Neutrophil (primary cell): Measurements from ENCODE around the gene ZNF484.
"Not testable (repeated sequence)": the region's sequence is repeated elsewhere in the genome, so short reads cannot be mapped to it uniquely, and the experiment has no call there.

ENCODE experiments used
- H3K27ac ChIP-seq: fragments of 200-600 bp; sonication (generic); 2 replicates; pipeline ENCODE4 v1.5.1; 2016; ENCODE audit warnings: mild to moderate bottlenecking, moderate library complexity
- H3K27me3 ChIP-seq: fragments of 200-600 bp; sonication (generic); 2 replicates; pipeline ENCODE4 v1.6.0; 2016; ENCODE audit warnings: mild to moderate bottlenecking
- H3K36me3 ChIP-seq: fragments of 200-600 bp; sonication (generic); 2 replicates; pipeline ENCODE4 v1.5.1; 2017
- H3K4me1 ChIP-seq, 2 experiments: fragments of 200-600 bp in 1 of 2; sonication (generic) in 1 of 2; 1 replicate in 1 of 2; 2 replicates in 1 of 2; pipeline versions ENCODE4 v1.5.1 to v1.6.1; 2013 to 2016; ENCODE audit warnings: low read depth in 1 of 2, low read length in 1 of 2, mild to moderate bottlenecking in 1 of 2, moderate library complexity in 1 of 2; ENCODE audit not compliant: control insufficient read depth in 1 of 2, insufficient read depth in 1 of 2
- H3K4me3 ChIP-seq, 2 experiments: fragments of 200-600 bp in 1 of 2; sonication (generic) in 1 of 2; 1 replicate in 1 of 2; 2 replicates in 1 of 2; pipeline ENCODE4 v1.5.1; 2013 to 2016; ENCODE audit warnings: low read depth in 1 of 2, low read length in 1 of 2, mild to moderate bottlenecking in 1 of 2, moderate library complexity in 1 of 2
- H3K9me3 ChIP-seq: fragments of 200-600 bp; sonication (generic); 2 replicates; pipeline ENCODE4 v1.5.1; 2016
- TF ChIP-seq, protein P1 (sequence below): fragments of 200-600 bp; sonication (generic); IDR thresholded peaks from 2 replicates; pipeline ENCODE4 v1.5.1; 2016; ENCODE audit warnings: antibody characterized with exemption

The ZNF484 gene

DNA sequence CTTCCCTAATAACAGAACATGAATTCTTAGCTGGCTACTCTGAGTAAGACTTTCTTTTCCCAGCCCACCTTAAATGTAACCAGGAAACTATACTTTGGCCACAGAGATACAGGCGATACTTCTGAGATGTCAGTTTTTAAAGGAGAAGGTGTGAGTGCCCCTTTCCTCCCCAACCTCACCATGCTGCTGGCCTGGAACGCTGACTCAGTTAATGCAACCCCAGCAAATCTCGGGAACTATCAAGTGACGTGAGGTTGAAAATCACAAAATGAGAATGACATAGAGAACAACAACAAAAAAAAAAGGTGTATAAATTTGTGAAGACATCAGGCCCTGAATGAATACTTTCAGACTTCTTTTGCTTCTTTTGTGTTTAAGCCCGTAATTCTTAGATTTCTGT, 13.7 kb downstream of the ZNF484 start:
- no peak overlapping the region for H3K27ac ChIP-seq
- no peaks in the 10 kb centered on the region for H3K27me3 ChIP-seq
- no peak overlapping the region for H3K4me3 ChIP-seq
- TF ChIP-seq, protein P1, sequence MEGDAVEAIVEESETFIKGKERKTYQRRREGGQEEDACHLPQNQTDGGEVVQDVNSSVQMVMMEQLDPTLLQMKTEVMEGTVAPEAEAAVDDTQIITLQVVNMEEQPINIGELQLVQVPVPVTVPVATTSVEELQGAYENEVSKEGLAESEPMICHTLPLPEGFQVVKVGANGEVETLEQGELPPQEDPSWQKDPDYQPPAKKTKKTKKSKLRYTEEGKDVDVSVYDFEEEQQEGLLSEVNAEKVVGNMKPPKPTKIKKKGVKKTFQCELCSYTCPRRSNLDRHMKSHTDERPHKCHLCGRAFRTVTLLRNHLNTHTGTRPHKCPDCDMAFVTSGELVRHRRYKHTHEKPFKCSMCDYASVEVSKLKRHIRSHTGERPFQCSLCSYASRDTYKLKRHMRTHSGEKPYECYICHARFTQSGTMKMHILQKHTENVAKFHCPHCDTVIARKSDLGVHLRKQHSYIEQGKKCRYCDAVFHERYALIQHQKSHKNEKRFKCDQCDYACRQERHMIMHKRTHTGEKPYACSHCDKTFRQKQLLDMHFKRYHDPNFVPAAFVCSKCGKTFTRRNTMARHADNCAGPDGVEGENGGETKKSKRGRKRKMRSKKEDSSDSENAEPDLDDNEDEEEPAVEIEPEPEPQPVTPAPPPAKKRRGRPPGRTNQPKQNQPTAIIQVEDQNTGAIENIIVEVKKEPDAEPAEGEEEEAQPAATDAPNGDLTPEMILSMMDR: no peak
- peaks cover 9% of the 10 kb centered on the region for H3K36me3 ChIP-seq
- no peaks in the 10 kb centered on the region for H3K9me3 ChIP-seq
- H3K4me1 ChIP-seq: no peaks in the 10 kb centered on the region

DNA sequence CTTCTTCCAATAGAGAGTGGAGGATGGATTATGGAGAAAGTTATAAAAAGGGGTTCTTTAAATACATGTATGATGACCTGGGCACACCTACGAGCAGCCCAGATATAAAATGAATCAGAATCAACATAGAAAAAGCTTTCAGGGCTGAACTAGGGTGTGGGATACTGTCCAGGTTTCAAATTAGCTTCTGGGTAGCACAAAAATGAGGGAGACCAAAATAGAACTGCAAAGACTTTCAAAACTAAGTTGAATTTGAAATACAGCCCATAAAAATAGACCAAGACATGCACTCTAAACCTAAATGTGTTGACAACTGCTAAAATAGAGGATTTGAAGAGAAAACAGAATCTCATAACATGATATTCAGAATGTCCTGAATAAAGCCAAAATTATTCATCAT, 17.0 kb downstream of the ZNF484 start:
- Histone ChIP-seq H3K27me3 (no peaks in the 10 kb centered on the region), H3K9me3 (no peaks in the 10 kb centered on the region), H3K36me3 (peaks cover 16% of the 10 kb centered on the region), H3K4me1 (no peaks in the 10 kb centered on the region), H3K27ac (no peak overlapping the region), H3K4me3 (no peak overlapping the region)
- TF ChIP-seq, protein P1: no peak

DNA sequence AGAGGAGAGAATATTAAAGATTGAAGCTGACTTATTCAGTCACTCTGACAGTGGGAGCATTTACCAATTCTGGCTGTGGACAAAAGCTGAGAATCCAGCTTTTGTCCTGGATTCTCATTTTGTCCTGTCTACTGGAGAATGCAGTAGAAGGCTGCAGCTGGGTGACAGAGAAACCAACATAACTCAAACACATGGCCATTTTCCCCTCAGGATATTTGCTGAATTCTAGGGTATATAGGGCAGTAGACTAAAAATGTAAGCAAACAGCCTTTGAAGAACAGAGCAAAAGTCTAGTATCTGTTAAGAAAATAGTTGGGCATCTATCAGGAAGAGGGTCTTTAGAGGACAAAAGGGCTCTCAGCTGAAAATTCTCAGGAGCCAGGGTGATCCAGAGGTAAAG, 20.6 kb downstream of the ZNF484 start:
- Histone ChIP-seq H3K4me3 (no peak overlapping the region), H3K27me3 (no peaks in the 10 kb centered on the region), H3K27ac (no peak overlapping the region), H3K36me3 (peaks cover 50% of the 10 kb centered on the region), H3K4me1 (no peaks in the 10 kb centered on the region), H3K9me3 (no peaks in the 10 kb centered on the region)
- TF ChIP-seq, protein P1: no peak

DNA sequence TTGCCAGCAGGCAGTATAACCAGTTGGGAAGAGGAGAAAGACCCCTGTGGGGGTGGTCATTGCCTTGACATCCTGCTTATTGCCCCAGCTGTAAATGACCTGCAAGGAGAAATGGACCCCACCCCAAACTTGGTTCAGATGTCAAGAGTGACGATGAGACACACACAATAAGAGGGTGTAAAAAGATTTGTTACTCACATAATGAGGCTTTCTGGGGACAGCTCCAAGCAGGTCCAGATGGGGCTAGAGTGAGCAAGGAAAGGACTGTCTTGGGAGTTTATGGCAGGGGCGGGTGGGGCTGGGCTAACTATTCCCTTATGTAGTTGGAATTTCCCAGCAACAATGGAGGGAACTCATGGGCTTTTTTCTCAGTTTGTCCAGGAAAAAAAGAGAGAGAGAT, 24.1 kb downstream of the ZNF484 start:
- Histone ChIP-seq H3K4me1 (no peaks in the 10 kb centered on the region), H3K36me3 (peaks cover 65% of the 10 kb centered on the region), H3K9me3 (peaks cover 10% of the 10 kb centered on the region), H3K4me3 (no peak overlapping the region), H3K27ac (no peak overlapping the region), H3K27me3 (no peaks in the 10 kb centered on the region)
- TF ChIP-seq, protein P1: no peak

DNA sequence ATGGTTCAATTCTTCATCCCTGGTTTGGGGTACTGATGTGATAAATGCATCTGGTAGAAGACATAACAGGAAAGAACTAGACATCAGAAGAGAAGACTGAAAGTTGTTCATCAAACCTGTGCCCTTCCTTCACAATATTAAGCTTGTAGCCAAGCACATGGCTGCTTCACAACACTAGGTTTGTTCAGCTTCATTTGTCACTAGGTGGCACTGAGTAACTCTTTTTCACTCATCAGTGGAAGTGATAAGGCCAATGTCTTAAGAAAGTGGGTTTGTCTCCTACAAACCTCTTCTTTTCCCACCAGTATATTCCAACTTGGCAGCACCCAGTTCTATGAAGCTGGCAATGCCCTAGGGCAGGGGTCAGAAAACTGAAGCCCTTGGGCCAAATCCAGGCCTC, 26.9 kb downstream of the ZNF484 start:
- Histone ChIP-seq H3K27me3 (no peaks in the 10 kb centered on the region), H3K27ac (no peak overlapping the region), H3K4me1 (no peaks in the 10 kb centered on the region), H3K36me3 (peaks cover 69% of the 10 kb centered on the region), H3K9me3 (peaks cover 38% of the 10 kb centered on the region), H3K4me3 (no peak overlapping the region)
- TF ChIP-seq, protein P1: no peak

DNA sequence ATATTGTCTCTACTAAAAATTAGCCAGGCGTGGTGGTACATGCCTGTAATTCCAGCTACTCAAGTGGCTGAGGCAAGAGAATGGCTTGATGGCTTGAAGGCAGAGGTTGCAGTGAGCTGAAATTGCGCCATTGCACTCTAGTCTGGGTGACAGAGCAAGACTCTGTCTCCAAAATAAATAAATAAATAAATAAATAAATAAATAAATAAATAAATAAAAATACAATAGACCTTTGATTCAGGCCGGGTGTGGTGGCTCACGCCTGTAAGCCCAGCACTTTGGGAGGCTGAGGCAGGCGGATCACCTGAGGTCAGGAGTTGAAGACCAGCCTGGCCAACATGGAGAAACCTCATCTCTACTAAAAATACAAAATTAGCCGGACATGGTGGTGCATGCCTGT, 29.1 kb downstream of the ZNF484 start:
- not testable (repeated sequence) for H3K27me3 ChIP-seq, H3K4me1 ChIP-seq, H3K27ac ChIP-seq, H3K4me3 ChIP-seq
- peaks cover 48% of the 10 kb centered on the region for H3K36me3 ChIP-seq
- H3K9me3 ChIP-seq: peaks cover 54% of the 10 kb centered on the region
